Cardiac fibroblast (primary cell): ENCODE results near the gene TRPV6.
A peak's percentile ranks its signal among the peaks of the same experiment; 100 is the strongest.

Experiments
- DNase-seq, 2 donors: peaks; one replicate each; pipeline versions ENCODE4 v3.0.0 to v3.0.0-alpha.2; 2010; ENCODE audit warnings: low read depth in 2 of 2
- H3K4me3 ChIP-seq, 2 donors: replicated peaks in 1 of 2; 1 replicate in 1 of 2; 2 replicates in 1 of 2; pipeline ENCODE4 v1.5.1; 2011; ENCODE audit warnings: low read depth in 2 of 2, low read length in 2 of 2, mild to moderate bottlenecking in 2 of 2, moderate library complexity in 1 of 2
- CTCF ChIP-seq: IDR thresholded peaks from one replicate; pipeline ENCODE4 v1.5.1; 2011; ENCODE audit warnings: low read depth, mild to moderate bottlenecking, low read length, inconsistent platforms

TRPV6 gene

GRCh38 chr7:142867097-142867378 lies 18.5 kb downstream of the TRPV6 start:
- DNase-seq = no peak
- H3K4me3 ChIP-seq = no peak overlapping the region
- TF ChIP-seq CTCF = no peak

- H3K4me3 ChIP-seq = no peak overlapping the region
- DNase-seq = peak; percentile 32 to 33
- peak; percentile 69 for TF ChIP-seq CTCF
These were observed 19.0 kb downstream of the TRPV6 start for GRCh38 chr7:142866361-142867096.

- no peak overlapping the region for H3K4me3 ChIP-seq
- TF ChIP-seq CTCF = no peak
- no peak for DNase-seq
These were observed 19.8 kb downstream of the TRPV6 start for GRCh38 chr7:142865766-142866165.

GRCh38 chr7:142864980-142865747 lies 20.4 kb downstream of the TRPV6 start:
- TF ChIP-seq CTCF = no peak
- H3K4me3 ChIP-seq = no peak overlapping the region
- no peak for DNase-seq

GRCh38 chr7:142863891-142864685 lies 21.5 kb downstream of the TRPV6 start:
- H3K4me3 ChIP-seq = no peak overlapping the region
- TF ChIP-seq CTCF = no peak
- DNase-seq = no peak

- H3K4me3 ChIP-seq = no peak overlapping the region
- TF ChIP-seq CTCF = no peak
- DNase-seq = no peak
These were observed 22.7 kb downstream of the TRPV6 start for GRCh38 chr7:142862786-142863400.
